CD14-positive monocyte (primary cell): Measurements from ENCODE around the gene CYTH3. TPM values are rescaled to one million over a fixed set of nuclear protein-coding genes. Genes with fewer than 3 reads are reported as not detected.
A peak's percentile ranks its signal among the peaks of the same experiment; 100 is the strongest.

Experiments
- DNase-seq, 3 donors: peaks; one replicate each; pipeline ENCODE4 v3.0.0-alpha.2; 2011 to 2022
- H2AFZ ChIP-seq: 2 replicates; pipeline ENCODE4 v1.6.0; 2012; ENCODE audit warnings: mild to moderate bottlenecking, low read depth, low read length, inconsistent platforms; ENCODE audit not compliant: insufficient read depth, poor library complexity, severe bottlenecking
- H3K27ac ChIP-seq, 2 donors: 1 replicate in 1 of 2; 2 replicates in 1 of 2; pipeline ENCODE4 v1.5.1; 2012 to 2013; ENCODE audit warnings: low read length in 2 of 2, control low read depth in 1 of 2, inconsistent platforms in 1 of 2, low read depth in 1 of 2, mild to moderate bottlenecking in 1 of 2
- H3K27me3 ChIP-seq, 2 donors: one replicate each; pipeline versions ENCODE4 v1.6.0 to v1.6.1; 2011 to 2013; ENCODE audit warnings: low read length in 2 of 2; ENCODE audit not compliant: control insufficient read depth in 2 of 2, insufficient read depth in 2 of 2
- H3K36me3 ChIP-seq, 2 donors: replicated peaks in 1 of 2; 1 replicate in 1 of 2; 2 replicates in 1 of 2; pipeline versions ENCODE4 v1.5.1 to v1.6.1; 2012 to 2013; ENCODE audit warnings: low read length in 2 of 2, control low read depth in 1 of 2, inconsistent platforms in 1 of 2, mild to moderate bottlenecking in 1 of 2; ENCODE audit not compliant: insufficient read depth in 2 of 2, control insufficient read depth in 1 of 2
- H3K4me1 ChIP-seq, 2 donors: 1 replicate in 1 of 2; 2 replicates in 1 of 2; pipeline versions ENCODE4 v1.5.1 to v1.6.1; 2012 to 2013; ENCODE audit warnings: low read length in 2 of 2, control low read depth in 1 of 2, inconsistent platforms in 1 of 2, mild to moderate bottlenecking in 1 of 2, moderate library complexity in 1 of 2; ENCODE audit not compliant: insufficient read depth in 2 of 2, control insufficient read depth in 1 of 2
- H3K4me2 ChIP-seq: replicated peaks from 2 replicates; pipeline ENCODE3; 2012; ENCODE audit warnings: low read length, moderate library complexity, mild to moderate bottlenecking; ENCODE audit not compliant: poor library complexity, severe bottlenecking; ENCODE audit errors: extremely low read depth
- H3K4me3 ChIP-seq, 3 experiments: fragments of 200-600 bp in 1 of 3; sonication (generic) in 1 of 3; replicated peaks in 1 of 3; 1 replicate in 2 of 3; 2 replicates in 1 of 3; pipeline ENCODE4 v1.5.1; 2011 to 2013; ENCODE audit warnings: low read length in 3 of 3, mild to moderate bottlenecking in 3 of 3, control low read depth in 2 of 3, low read depth in 2 of 3, inconsistent platforms in 1 of 3, moderate library complexity in 1 of 3
- H3K79me2 ChIP-seq: 2 replicates; pipeline ENCODE4 v1.6.0; 2012; ENCODE audit warnings: mild to moderate bottlenecking, control low read depth, inconsistent platforms, low read length, moderate library complexity; ENCODE audit not compliant: insufficient read depth
- H3K9ac ChIP-seq: 2 replicates; pipeline ENCODE4 v1.6.0; 2017; ENCODE audit warnings: low read length, mild to moderate bottlenecking; ENCODE audit not compliant: insufficient read depth, poor library complexity, severe bottlenecking
- H3K9me3 ChIP-seq, 2 donors: replicated peaks in 1 of 2; 1 replicate in 1 of 2; 2 replicates in 1 of 2; pipeline versions ENCODE4 v1.5.1 to v1.6.1; 2012 to 2013; ENCODE audit warnings: low read length in 2 of 2, control low read depth in 1 of 2; ENCODE audit not compliant: control insufficient read depth in 1 of 2, insufficient read depth in 1 of 2
- H4K20me1 ChIP-seq: 2 replicates; pipeline ENCODE4 v1.6.0; 2012; ENCODE audit warnings: mild to moderate bottlenecking, low read length, control low read depth, moderate library complexity; ENCODE audit not compliant: insufficient read depth
- H3K27ac Mint-ChIP-seq, 7 donors: one replicate each; pipeline ENCODE4 v1.8.0; 2020; ENCODE audit warnings: mild to moderate bottlenecking in 7 of 7, mixed read lengths in 7 of 7, moderate library complexity in 6 of 7, inconsistent platforms in 2 of 7
- H3K27me3 Mint-ChIP-seq, 3 donors: one replicate each; pipeline ENCODE4 v1.8.0; 2021 to 2022; ENCODE audit warnings: low read depth in 3 of 3, mild to moderate bottlenecking in 3 of 3, mixed read lengths in 3 of 3, moderate library complexity in 3 of 3, inconsistent platforms in 1 of 3
- H3K36me3 Mint-ChIP-seq, 2 donors: one replicate each; pipeline ENCODE4 v1.8.0; 2020; ENCODE audit warnings: mixed read lengths in 2 of 2, inconsistent platforms in 1 of 2, mild to moderate bottlenecking in 1 of 2
- H3K4me1 Mint-ChIP-seq: one replicate; pipeline ENCODE4 v1.8.0; 2020; ENCODE audit warnings: mild to moderate bottlenecking, mixed read lengths
- H3K4me3 Mint-ChIP-seq, 2 donors: one replicate each; pipeline ENCODE4 v1.8.0; 2020; ENCODE audit warnings: mild to moderate bottlenecking in 2 of 2, mixed read lengths in 2 of 2, moderate library complexity in 1 of 2
- H3K9me3 Mint-ChIP-seq, 7 donors: one replicate each; pipeline ENCODE4 v1.8.0; 2020 to 2022; ENCODE audit warnings: mixed read lengths in 7 of 7, mild to moderate bottlenecking in 6 of 7, moderate library complexity in 6 of 7, inconsistent platforms in 2 of 7
- WGBS: methylation state at CpG from one replicate; pipeline ENCODE4 v1.1.5; 2013; ENCODE audit warnings: missing lambda C conversion rate; ENCODE audit not compliant: insufficient coverage; 5-methylcytosine and 5-hydroxymethylcytosine counted together
- intact Hi-C, 2 donors: fragments of 100-400 bp; cut with micrococcal nuclease; formaldehyde crosslinking; loops; one replicate each; pipeline versions ENCODE4 v1.15.0 to v1.15.1; 2023
- polyA plus RNA-seq, 3 donors: library from polyadenylated mRNA; depleted of rRNA in 1 of 3; unstranded in 2 of 3; stranded (reverse) in 1 of 3; fragments of 300-500 nt in 2 of 3; fragments of >200 nt in 1 of 3; fragmentation: Illumina TruSeq in 2 of 3; gene quantifications; 1 replicate in 2 of 3; 2 replicates in 1 of 3; pipeline ENCODE4 v1.2.3, GENCODE V29; 2012 to 2021
- TF ChIP-seq, protein P1 (sequence below): fragments of 200-600 bp; IDR thresholded peaks from one replicate; pipeline ENCODE4 v1.8.0; 2022; ENCODE audit warnings: antibody characterized with exemption, mild to moderate bottlenecking

Gene CYTH3
- polyA plus RNA-seq, 3 donors: 1.3 to 8.5 (median 1.4) TPM

DNA sequence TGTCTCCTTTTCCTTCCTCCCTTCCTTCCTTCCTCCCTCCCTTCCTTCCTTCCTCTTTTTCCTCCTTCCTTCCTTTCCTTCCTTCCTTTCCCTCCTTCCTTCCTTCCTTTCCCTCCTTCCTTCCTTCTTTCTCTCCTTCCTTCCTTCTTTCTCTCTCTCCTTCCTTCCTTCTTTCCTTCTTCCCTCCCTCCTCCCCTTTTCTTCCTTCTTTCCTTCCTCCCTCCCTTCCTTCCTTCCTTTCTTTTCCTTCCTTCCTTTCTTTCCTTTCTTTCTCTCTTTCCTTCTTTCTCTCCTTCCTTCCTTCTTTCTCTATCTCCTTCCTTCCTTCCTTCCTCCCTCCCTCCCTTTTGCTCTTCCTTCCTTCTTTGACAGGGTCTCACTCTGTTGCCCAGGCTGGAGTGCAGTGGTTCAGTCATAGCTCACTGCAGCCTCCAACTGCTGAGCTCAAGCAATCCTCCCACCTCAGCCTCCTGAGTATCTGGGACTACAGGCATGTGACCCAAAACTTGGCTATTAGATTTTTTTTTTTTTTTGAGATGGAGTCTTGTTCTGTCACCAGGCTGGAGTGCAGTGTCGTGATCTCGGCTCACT, 15.9 kb upstream of the CYTH3 start:
- no peak overlapping the region for H3K9ac ChIP-seq
- DNase-seq: no peak
- peak overlapping the region in 1 of 7 donors; percentile 41 for H3K27ac Mint-ChIP-seq
- intact Hi-C loops: no loop called here
- no peak overlapping the region for H3K4me3 Mint-ChIP-seq
- no peak overlapping the region for H3K27ac ChIP-seq
- peaks cover 0 to 13% (median 8%) of the 10 kb centered on the region in 7 donors for H3K9me3 Mint-ChIP-seq
- 100% methylated on average over 2 of the region's 2 CpGs for WGBS
- no peaks in the 10 kb centered on the region for H3K27me3 ChIP-seq
- H3K9me3 ChIP-seq: peaks cover 0 to 7% of the 10 kb centered on the region in 2 donors
- H2AFZ ChIP-seq: no peak overlapping the region
- H3K4me1 Mint-ChIP-seq: peaks cover 2% of the 10 kb centered on the region
- H4K20me1 ChIP-seq: no peaks in the 10 kb centered on the region
- H3K4me1 ChIP-seq: peaks cover 0 to 5% of the 10 kb centered on the region in 2 donors
- no peak overlapping the region for H3K4me3 ChIP-seq
- H3K4me2 ChIP-seq: no peak overlapping the region
- H3K36me3 ChIP-seq: no peaks in the 10 kb centered on the region
- no peaks in the 10 kb centered on the region for H3K79me2 ChIP-seq
- H3K27me3 Mint-ChIP-seq: peaks cover 1 to 2% (median 2%) of the 10 kb centered on the region in 3 donors
- H3K36me3 Mint-ChIP-seq: no peaks in the 10 kb centered on the region
- TF ChIP-seq, protein P1, sequence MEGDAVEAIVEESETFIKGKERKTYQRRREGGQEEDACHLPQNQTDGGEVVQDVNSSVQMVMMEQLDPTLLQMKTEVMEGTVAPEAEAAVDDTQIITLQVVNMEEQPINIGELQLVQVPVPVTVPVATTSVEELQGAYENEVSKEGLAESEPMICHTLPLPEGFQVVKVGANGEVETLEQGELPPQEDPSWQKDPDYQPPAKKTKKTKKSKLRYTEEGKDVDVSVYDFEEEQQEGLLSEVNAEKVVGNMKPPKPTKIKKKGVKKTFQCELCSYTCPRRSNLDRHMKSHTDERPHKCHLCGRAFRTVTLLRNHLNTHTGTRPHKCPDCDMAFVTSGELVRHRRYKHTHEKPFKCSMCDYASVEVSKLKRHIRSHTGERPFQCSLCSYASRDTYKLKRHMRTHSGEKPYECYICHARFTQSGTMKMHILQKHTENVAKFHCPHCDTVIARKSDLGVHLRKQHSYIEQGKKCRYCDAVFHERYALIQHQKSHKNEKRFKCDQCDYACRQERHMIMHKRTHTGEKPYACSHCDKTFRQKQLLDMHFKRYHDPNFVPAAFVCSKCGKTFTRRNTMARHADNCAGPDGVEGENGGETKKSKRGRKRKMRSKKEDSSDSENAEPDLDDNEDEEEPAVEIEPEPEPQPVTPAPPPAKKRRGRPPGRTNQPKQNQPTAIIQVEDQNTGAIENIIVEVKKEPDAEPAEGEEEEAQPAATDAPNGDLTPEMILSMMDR: no peak

DNA sequence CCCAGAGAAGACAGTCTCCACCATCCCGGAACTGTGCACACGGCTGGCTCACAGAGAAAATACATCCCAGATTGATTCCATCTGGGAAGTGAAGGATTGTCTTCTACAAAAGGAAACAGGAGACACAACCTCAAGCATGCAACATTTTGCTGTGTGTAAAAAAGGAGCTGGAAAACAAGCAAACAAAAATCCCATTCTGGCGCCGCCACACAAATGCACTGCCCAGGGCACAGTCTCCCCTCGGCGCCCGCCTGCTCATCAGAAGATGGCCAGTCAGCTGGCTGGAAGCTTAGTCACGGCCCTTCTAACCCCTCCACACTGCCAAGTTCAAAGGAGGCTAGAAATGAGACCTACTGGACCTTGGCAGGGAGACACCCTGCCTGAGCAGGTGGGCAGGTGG, 14.1 kb upstream of the CYTH3 start:
- Mint-ChIP-seq H3K9me3 (peaks cover 0 to 13% (median 8%) of the 10 kb centered on the region in 7 donors), H3K36me3 (no peaks in the 10 kb centered on the region), H3K4me1 (no peaks in the 10 kb centered on the region), H3K27ac (no peak overlapping the region), H3K4me3 (no peak overlapping the region), H3K27me3 (peaks cover 0 to 2% (median 1%) of the 10 kb centered on the region in 3 donors)
- Histone ChIP-seq H3K4me1 (no peaks in the 10 kb centered on the region), H2AFZ (no peak overlapping the region), H3K4me3 (no peak overlapping the region), H3K4me2 (no peak overlapping the region), H3K9ac (no peak overlapping the region), H3K9me3 (peaks cover 0 to 7% of the 10 kb centered on the region in 2 donors), H4K20me1 (no peaks in the 10 kb centered on the region), H3K27me3 (no peaks in the 10 kb centered on the region), H3K79me2 (no peaks in the 10 kb centered on the region), H3K27ac (no peak overlapping the region), H3K36me3 (no peaks in the 10 kb centered on the region)
- TF ChIP-seq, protein P1: no peak
- intact Hi-C loops: no loop called here
- WGBS: 100% methylated on average over 1 of the region's 8 CpGs
- DNase-seq: no peak
